HepG2 (cell line): ENCODE results near the gene GFPT2. TPM values are rescaled to one million over a fixed set of nuclear protein-coding genes. Genes with fewer than 3 reads are reported as not detected.

Experiments used
- ATAC-seq: fragments of 200-7000 bp; cut with Tn5 transposase; 3 replicates; pipeline ENCODE4 v1.9.1; 2020; ENCODE audit warnings: mild to moderate bottlenecking, moderate library complexity
- BruUV-seq: library from RNA; stranded (reverse); fragments of 400-500 nt; replicated peaks from 2 replicates; lab custom pipeline; 2021; lab: Mats Ljungman, UMichigan
- CTCF ChIA-PET: fragments of 300-600 bp; formaldehyde crosslinking; extraction: SDS; loops from one replicate; lab custom pipeline; 2021; ENCODE audit warnings: low total read pairs, inconsistent platforms, low intra/inter-chr PET ratio; lab: Yijun Ruan, JAX
- POLR2A ChIA-PET: fragments of 350-600 bp; sonication (Branson Sonifier 250); formaldehyde crosslinking; loops from one replicate; lab custom pipeline; 2020; ENCODE audit warnings: antibody characterized with exemption, inconsistent platforms; lab: Yijun Ruan, JAX
- DNase-seq: peaks from one replicate; pipeline ENCODE4 v3.0.0-alpha.2; 2015; ENCODE audit warnings: low spot score
- FAIRE-seq: peaks from 3 replicates; lab custom pipeline; 2011; peaks lifted over from hg19 to GRCh38; lab: Jason Lieb, UNC
- H2AFZ ChIP-seq: one replicate; pipeline ENCODE4 v1.6.1; 2011; ENCODE audit warnings: low read length, inconsistent platforms
- H3K27ac ChIP-seq: fragments of 300-600 bp; 3 replicates; pipeline ENCODE4 v1.8.0; 2011; ENCODE audit warnings: mixed run types, mild to moderate bottlenecking, mixed read lengths, low read length, inconsistent platforms; ENCODE audit not compliant: insufficient read depth; ENCODE audit errors: extremely low read length
- H3K27me3 ChIP-seq, 2 experiments: fragments of 200-600 bp in 1 of 2; 2 replicates in 1 of 2; 3 replicates in 1 of 2; pipeline versions ENCODE4 v1.6.0 to v1.8.0; 2011; ENCODE audit warnings: low read length in 2 of 2, mild to moderate bottlenecking in 2 of 2, moderate library complexity in 2 of 2, inconsistent platforms in 1 of 2; ENCODE audit not compliant: insufficient read depth in 2 of 2, control insufficient read depth in 1 of 2
- H3K36me3 ChIP-seq, 2 experiments: fragments of 200-600 bp in 1 of 2; replicated peaks in 1 of 2; 2 replicates in 1 of 2; 3 replicates in 1 of 2; pipeline versions ENCODE4 v1.5.1 to v1.8.0; 2011; ENCODE audit warnings: low read length in 2 of 2, inconsistent platforms in 1 of 2; ENCODE audit not compliant: insufficient read depth in 2 of 2, control insufficient read depth in 1 of 2
- H3K4me1 ChIP-seq: 2 replicates; pipeline ENCODE4 v1.5.1; 2012; ENCODE audit warnings: low read length, inconsistent platforms; ENCODE audit not compliant: insufficient read depth
- H3K4me2 ChIP-seq: 2 replicates; pipeline ENCODE4 v1.6.0; 2011; ENCODE audit warnings: low read depth, low read length, inconsistent platforms
- H3K4me3 ChIP-seq, 3 experiments: fragments of 200-600 bp in 1 of 3; sonication (generic), shearing (Covaris generic) in 1 of 3; replicated peaks in 1 of 3; 2 replicates each; pipeline ENCODE4 v1.5.1; 2011 to 2016; ENCODE audit warnings: low read length in 3 of 3, inconsistent platforms in 2 of 3, low read depth in 2 of 3, mild to moderate bottlenecking in 2 of 3, control low read depth in 1 of 3, mixed read lengths in 1 of 3; ENCODE audit not compliant: insufficient read depth in 1 of 3
- H3K79me2 ChIP-seq: one replicate; pipeline ENCODE4 v1.6.1; 2011; ENCODE audit warnings: low read length, inconsistent platforms; ENCODE audit not compliant: insufficient read depth
- H3K9ac ChIP-seq: 2 replicates; pipeline ENCODE4 v1.6.0; 2011; ENCODE audit warnings: mild to moderate bottlenecking, low read depth, low read length, inconsistent platforms; ENCODE audit not compliant: insufficient read depth
- H3K9me3 ChIP-seq: 2 replicates; pipeline ENCODE4 v1.5.1; 2012; ENCODE audit warnings: mild to moderate bottlenecking, low read length
- H4K20me1 ChIP-seq: 2 replicates; pipeline ENCODE4 v1.6.0; 2011; ENCODE audit warnings: inconsistent platforms, mild to moderate bottlenecking, low read length, moderate library complexity; ENCODE audit not compliant: insufficient read depth
- AHR ChIP-seq: IDR thresholded peaks from 2 replicates; pipeline ENCODE4 v1.6.1; 2018; ENCODE audit warnings: missing genetic modification reagents, missing compliant biosample characterization
- ARID3A ChIP-seq: IDR thresholded peaks from 2 replicates; pipeline ENCODE4 v1.6.1; 2012; ENCODE audit warnings: low read depth, low read length, improper control_type of control experiment
- DDIT3 ChIP-seq: sonication (generic); formaldehyde crosslinking; IDR thresholded peaks from 2 replicates; pipeline ENCODE4 v1.4.0; 2020; ENCODE audit warnings: mild to moderate bottlenecking, missing genetic modification reagents
- EHMT2 ChIP-seq: fragments of 200-600 bp; sonication (generic); IDR thresholded peaks from 2 replicates; pipeline ENCODE4 v1.7.0; 2017; ENCODE audit warnings: antibody characterized with exemption, low read depth, low read length, borderline replicate concordance
- GZF1 ChIP-seq: sonication (generic); formaldehyde crosslinking; IDR thresholded peaks from 2 replicates; pipeline ENCODE4 v1.5.1; 2020; ENCODE audit warnings: mild to moderate bottlenecking, missing genetic modification reagents
- LRRFIP1 ChIP-seq: sonication (generic); formaldehyde crosslinking; conservative IDR thresholded peaks from 2 replicates; pipeline ENCODE4 v1.4.0; 2020; ENCODE audit warnings: missing genetic modification reagents
- MXD4 ChIP-seq: IDR thresholded peaks from 2 replicates; pipeline ENCODE4 v1.6.1; 2016; ENCODE audit warnings: mild to moderate bottlenecking, missing biosample characterization, missing genetic modification reagents
- MXI1 ChIP-seq: IDR thresholded peaks from 3 replicates; pipeline ENCODE4 v1.6.1; 2012; ENCODE audit warnings: low read depth, low read length, inconsistent platforms, borderline replicate concordance
- MZF1 ChIP-seq: sonication (generic); formaldehyde crosslinking; IDR thresholded peaks from 2 replicates; pipeline ENCODE4 v1.8.1; 2023; ENCODE audit warnings: mild to moderate bottlenecking, missing genetic modification reagents, borderline replicate concordance
- RFX3 ChIP-seq: IDR thresholded peaks from 2 replicates; pipeline ENCODE4 v1.6.1; 2016; ENCODE audit warnings: missing biosample characterization, missing genetic modification reagents
- SAP130 ChIP-seq: IDR thresholded peaks from 2 replicates; pipeline ENCODE4 v1.6.1; 2016; ENCODE audit warnings: low read depth
- TGIF2 ChIP-seq: IDR thresholded peaks from 2 replicates; pipeline ENCODE4 v1.6.1; 2016; ENCODE audit warnings: control low read depth, missing compliant biosample characterization
- ZNF878 ChIP-seq: sonication (generic); formaldehyde crosslinking; IDR thresholded peaks from 2 replicates; pipeline ENCODE4 v1.8.1; 2023; ENCODE audit warnings: mild to moderate bottlenecking, missing genetic modification reagents, moderate library complexity
- ZSCAN29 ChIP-seq: sonication (generic); formaldehyde crosslinking; conservative IDR thresholded peaks from 2 replicates; pipeline ENCODE4 v1.4.0; 2020; ENCODE audit warnings: mild to moderate bottlenecking, missing genetic modification reagents
- WGBS: methylation state at CpG from one replicate; pipeline ENCODE4 v1.1.6; 2017; ENCODE audit warnings: low lambda C conversion rate; 5-methylcytosine and 5-hydroxymethylcytosine counted together
- in situ Hi-C: cut with HindIII; loops from 2 replicates; pipeline ENCODE4 v1.10.0; 2017; ENCODE audit warnings: low pct_unique_long_range_greater_than_20kb; ENCODE audit not compliant: extremely low pct_ligation_motif_present
- intact Hi-C: fragments of 100-400 bp; cut with micrococcal nuclease; formaldehyde crosslinking; loops from one replicate; pipeline ENCODE4 v1.10.0; 2022; ENCODE audit not compliant: unreplicated experiment
- polyA plus RNA-seq, 8 experiments: library from polyadenylated mRNA; depleted of rRNA in 3 of 8; stranded (reverse) in 7 of 8; unstranded in 1 of 8; fragments of >200 nt; fragmentation: Illumina TruSeq in 4 of 8; extraction: Trizol in 4 of 8; gene quantifications; 2 replicates each; pipeline versions ENCODE4 v1.2.1 to v1.2.3, GENCODE V29; 2011 to 2016; ENCODE audit warnings: low read depth in 4 of 8, missing spikeins in 1 of 8, mixed read lengths in 1 of 8; ENCODE audit not compliant: insufficient read depth in 1 of 8
- total RNA-seq, 5 experiments: library from RNA; depleted of rRNA; stranded (reverse); fragments of >200 nt; fragmentation: Illumina TruSeq; extraction: Trizol; gene quantifications; 2 replicates each; pipeline ENCODE4 v1.2.3, GENCODE V29; 2016; ENCODE audit warnings: low read depth in 1 of 5
- TF ChIP-seq, protein P1 (sequence below): IDR thresholded peaks from 2 replicates; pipeline ENCODE4 v1.6.1; 2012; ENCODE audit warnings: inconsistent platforms

The GFPT2 gene
- total and polyA plus RNA-seq, 2 of the 13 experiments (the other 11 are each of a cell fraction or from before 2014, with no cell fraction given): 0.18 TPM

DNA sequence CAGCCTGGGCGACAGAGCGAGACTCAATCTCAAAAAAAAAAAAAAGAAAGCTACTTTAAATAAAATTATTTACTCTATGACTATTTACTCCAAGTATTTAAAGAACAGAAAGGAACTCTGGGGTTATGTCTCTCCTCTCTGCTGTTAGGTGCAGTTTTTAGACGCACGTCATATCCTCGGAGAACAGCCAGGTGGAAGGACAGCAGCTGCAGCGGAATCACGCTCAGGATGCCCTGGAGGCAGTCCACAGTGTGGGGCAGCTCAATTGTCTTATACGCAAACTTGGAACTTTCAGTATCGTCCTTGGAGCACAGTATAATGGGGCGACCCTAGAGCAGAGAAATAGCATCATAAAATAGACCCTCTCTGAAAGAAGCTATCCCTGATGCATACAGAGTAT, 50.9 kb downstream of the GFPT2 start:
- TF ChIP-seq MZF1 (CRISPR knock-in tag): no peak
- TF ChIP-seq GZF1 (CRISPR knock-in tag): no peak
- TF ChIP-seq ZNF878 (CRISPR knock-in tag): no peak
- no peak for TF ChIP-seq LRRFIP1 (CRISPR knock-in tag)
- Histone ChIP-seq H3K4me2 (no peak overlapping the region), H4K20me1 (no peaks in the 10 kb centered on the region), H3K79me2 (no peaks in the 10 kb centered on the region), H3K4me3 (no peak overlapping the region), H3K9ac (no peak overlapping the region), H3K27ac (no peak overlapping the region), H3K27me3 (peaks cover 0 to 2% of the 10 kb centered on the region in 2 experiments; a peak in 2 of 5 replicates), H3K4me1 (peaks cover 66% of the 10 kb centered on the region), H2AFZ (no peak overlapping the region), H3K36me3 (no peaks in the 10 kb centered on the region), H3K9me3 (no peaks in the 10 kb centered on the region)
- no TSS peak for BruUV-seq
- intact Hi-C loops (loop anchor here (10.0 kb wide), 1 partner anchor 583 kb away; no protein-coding TSS in a partner anchor), in situ Hi-C loops (no loop called here)
- 85% methylated on average over 10 of the region's 10 CpGs for WGBS
- DNase-seq: no peak
- ATAC-seq: no peak
- CTCF ChIA-PET: no interaction called here
- FAIRE-seq: no peak
- POLR2A ChIA-PET: no interaction called here

GRCh38 chr5:180301253-180301652, 51.9 kb downstream of the GFPT2 start:
- no peak overlapping the region for H3K9ac ChIP-seq
- H3K36me3 ChIP-seq: no peaks in the 10 kb centered on the region
- no peak for DNase-seq
- intact Hi-C loops: loop anchor here (10.0 kb wide), 1 partner anchor 584 kb away; no protein-coding TSS in a partner anchor
- CTCF ChIA-PET: no interaction called here
- no peak overlapping the region for H3K4me3 ChIP-seq
- peak; percentile 19; the same call in 2 of the 3 replicates for ATAC-seq
- peaks cover 0 to 2% of the 10 kb centered on the region in 2 experiments; a peak in 2 of 5 replicates for H3K27me3 ChIP-seq
- no peaks in the 10 kb centered on the region for H3K79me2 ChIP-seq
- no peaks in the 10 kb centered on the region for H4K20me1 ChIP-seq
- TF ChIP-seq, protein P1, sequence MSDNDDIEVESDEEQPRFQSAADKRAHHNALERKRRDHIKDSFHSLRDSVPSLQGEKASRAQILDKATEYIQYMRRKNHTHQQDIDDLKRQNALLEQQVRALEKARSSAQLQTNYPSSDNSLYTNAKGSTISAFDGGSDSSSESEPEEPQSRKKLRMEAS: peak; percentile 54; the same call in 1 of the 2 replicates
- TF ChIP-seq AHR (CRISPR knock-in tag) (no peak), ARID3A (no peak), EHMT2 (no peak), RFX3 (CRISPR knock-in tag) (no peak), TGIF2 (peak; percentile 42; the same call in 1 of the 2 replicates), MXI1 (peak; percentile 52; the same call in 1 of the 3 replicates), DDIT3 (no peak), MXD4 (CRISPR knock-in tag) (peak; percentile 68; the same call in 1 of the 2 replicates), SAP130 (peak; percentile 61), ZSCAN29 (CRISPR knock-in tag) (no peak)
- in situ Hi-C loops: no loop called here
- WGBS: 8% methylated on average over 4 of the region's 4 CpGs
- FAIRE-seq: peak; percentile 30
- H3K27ac ChIP-seq: no peak overlapping the region
- no TSS peak for BruUV-seq
- H3K4me2 ChIP-seq: peak overlapping the region; percentile 49
- H2AFZ ChIP-seq: no peak overlapping the region
- peaks cover 76% of the 10 kb centered on the region for H3K4me1 ChIP-seq
- H3K9me3 ChIP-seq: no peaks in the 10 kb centered on the region
- POLR2A ChIA-PET: interaction anchor here (2.4 kb wide), 1 partner anchor 13 kb away, joined by 7 read pairs; no protein-coding TSS in a partner anchor
